ENCODE data around the gene CDKN1C. TPM values are rescaled to one million over a fixed set of nuclear protein-coding genes. Genes with fewer than 3 reads are reported as not detected.
A peak's percentile ranks its signal among the peaks of the same experiment; 100 is the strongest.

Gene CDKN1C
- total RNA-seq: 10 to 100 TPM; 10.9 to 18.2 TPM

GRCh38 chr11:2885678-2886081 is at the start of gene CDKN1C:
Gene CDKN1C, minus strand, starts transcription at chr11:2885775. Its CDS starts 319 bp downstream, at chr11:2885456.
- peak; percentile 90 for DNase-seq
- Histone ChIP-seq H3K4me3 (peak within 1 kb of the TSS; percentile 81), H3K9me3 (no peaks in the 10 kb centered on the region), H3K36me3 (no peaks in the 10 kb centered on the region), H3K4me1 (peaks cover 4% of the 10 kb centered on the region), H3K27me3 (peaks cover 8% of the 10 kb centered on the region), H3K9ac (ENCODE audit: low read depth in 2 of 2, low read length in 2 of 2) (peak within 1 kb of the TSS; percentile 40 to 79), H3K27ac (peak within 1 kb of the TSS; percentile 55)
- TF ChIP-seq CTCF (IDR thresholded peaks at IDR 0.05): no peak
- intact Hi-C loops (cut with DNase I): loop anchor here (10.0 kb wide), 1 partner anchor 181 kb away; no protein-coding TSS in a partner anchor

GRCh38 chr11:2934611-2935239 is 49.1 kb upstream of the CDKN1C start:
- no peaks in the 10 kb centered on the region for H3K9me3 ChIP-seq
- no peak overlapping the region for H3K9ac ChIP-seq (ENCODE audit: low read depth in 2 of 2, low read length in 2 of 2)
- H3K27me3 ChIP-seq: no peaks in the 10 kb centered on the region
- no peak for TF ChIP-seq CTCF (IDR thresholded peaks at IDR 0.05)
- H3K4me1 ChIP-seq: no peaks in the 10 kb centered on the region
- DNase-seq: no peak
- H3K36me3 ChIP-seq: no peaks in the 10 kb centered on the region
- intact Hi-C loops (cut with DNase I): loop anchor here (5.0 kb wide), 1 partner anchor 42 kb away; no protein-coding TSS in a partner anchor
- no peak overlapping the region for H3K27ac ChIP-seq
- H3K4me3 ChIP-seq: no peak overlapping the region

GRCh38 chr11:2934021-2934550 is 48.5 kb upstream of the CDKN1C start:
- no peak for DNase-seq
- no peak overlapping the region for H3K9ac ChIP-seq (ENCODE audit: low read depth in 2 of 2, low read length in 2 of 2)
- H3K27ac ChIP-seq: no peak overlapping the region
- TF ChIP-seq CTCF (IDR thresholded peaks at IDR 0.05): no peak
- H3K27me3 ChIP-seq: no peaks in the 10 kb centered on the region
- H3K36me3 ChIP-seq: no peaks in the 10 kb centered on the region
- intact Hi-C loops (cut with DNase I): loop anchor here (5.0 kb wide), 1 partner anchor 42 kb away; no protein-coding TSS in a partner anchor
- no peaks in the 10 kb centered on the region for H3K4me1 ChIP-seq
- no peak overlapping the region for H3K4me3 ChIP-seq
- H3K9me3 ChIP-seq: no peaks in the 10 kb centered on the region

GRCh38 chr11:2933375-2934020 is 47.9 kb upstream of the CDKN1C start:
- Histone ChIP-seq H3K9ac (ENCODE audit: low read depth in 2 of 2, low read length in 2 of 2) (peak overlapping the region in 1 of 2 donors; percentile 48), H3K4me1 (no peaks in the 10 kb centered on the region), H3K4me3 (no peak overlapping the region), H3K9me3 (no peaks in the 10 kb centered on the region), H3K36me3 (no peaks in the 10 kb centered on the region), H3K27me3 (no peaks in the 10 kb centered on the region), H3K27ac (no peak overlapping the region)
- no peak for TF ChIP-seq CTCF (IDR thresholded peaks at IDR 0.05)
- peak; percentile 78 for DNase-seq
- intact Hi-C loops (cut with DNase I): loop anchor here (5.0 kb wide), 1 partner anchor 41 kb away; no protein-coding TSS in a partner anchor

- Histone ChIP-seq H3K36me3 (no peaks in the 10 kb centered on the region), H3K27ac (no peak overlapping the region), H3K4me1 (peaks cover under 1% of the 10 kb centered on the region), H3K27me3 (no peaks in the 10 kb centered on the region), H3K9ac (ENCODE audit: low read depth in 2 of 2, low read length in 2 of 2) (peak overlapping the region in 1 of 2 donors; percentile 48), H3K9me3 (no peaks in the 10 kb centered on the region), H3K4me3 (no peak overlapping the region)
- TF ChIP-seq CTCF (IDR thresholded peaks at IDR 0.05): no peak
- DNase-seq: peak; percentile 21
- intact Hi-C loops (cut with DNase I): loop anchor here (5.0 kb wide), 1 partner anchor 41 kb away; no protein-coding TSS in a partner anchor
Measured at GRCh38 chr11:2932850-2933251, 47.3 kb upstream of the CDKN1C start.
